NCI-H1417 treated with DMSO at 0.1 percent for 48 hours (cell line): ENCODE measurements around the gene WIZ.
"Not testable (repeated sequence)": the region's sequence is repeated elsewhere in the genome, so short reads cannot be mapped to it uniquely, and the experiment has no call there.

Experiments
- DNase-seq: peaks from one replicate; lab custom pipeline; 2025; lab: John Stamatoyannopoulos, UW

Gene WIZ, protein sequence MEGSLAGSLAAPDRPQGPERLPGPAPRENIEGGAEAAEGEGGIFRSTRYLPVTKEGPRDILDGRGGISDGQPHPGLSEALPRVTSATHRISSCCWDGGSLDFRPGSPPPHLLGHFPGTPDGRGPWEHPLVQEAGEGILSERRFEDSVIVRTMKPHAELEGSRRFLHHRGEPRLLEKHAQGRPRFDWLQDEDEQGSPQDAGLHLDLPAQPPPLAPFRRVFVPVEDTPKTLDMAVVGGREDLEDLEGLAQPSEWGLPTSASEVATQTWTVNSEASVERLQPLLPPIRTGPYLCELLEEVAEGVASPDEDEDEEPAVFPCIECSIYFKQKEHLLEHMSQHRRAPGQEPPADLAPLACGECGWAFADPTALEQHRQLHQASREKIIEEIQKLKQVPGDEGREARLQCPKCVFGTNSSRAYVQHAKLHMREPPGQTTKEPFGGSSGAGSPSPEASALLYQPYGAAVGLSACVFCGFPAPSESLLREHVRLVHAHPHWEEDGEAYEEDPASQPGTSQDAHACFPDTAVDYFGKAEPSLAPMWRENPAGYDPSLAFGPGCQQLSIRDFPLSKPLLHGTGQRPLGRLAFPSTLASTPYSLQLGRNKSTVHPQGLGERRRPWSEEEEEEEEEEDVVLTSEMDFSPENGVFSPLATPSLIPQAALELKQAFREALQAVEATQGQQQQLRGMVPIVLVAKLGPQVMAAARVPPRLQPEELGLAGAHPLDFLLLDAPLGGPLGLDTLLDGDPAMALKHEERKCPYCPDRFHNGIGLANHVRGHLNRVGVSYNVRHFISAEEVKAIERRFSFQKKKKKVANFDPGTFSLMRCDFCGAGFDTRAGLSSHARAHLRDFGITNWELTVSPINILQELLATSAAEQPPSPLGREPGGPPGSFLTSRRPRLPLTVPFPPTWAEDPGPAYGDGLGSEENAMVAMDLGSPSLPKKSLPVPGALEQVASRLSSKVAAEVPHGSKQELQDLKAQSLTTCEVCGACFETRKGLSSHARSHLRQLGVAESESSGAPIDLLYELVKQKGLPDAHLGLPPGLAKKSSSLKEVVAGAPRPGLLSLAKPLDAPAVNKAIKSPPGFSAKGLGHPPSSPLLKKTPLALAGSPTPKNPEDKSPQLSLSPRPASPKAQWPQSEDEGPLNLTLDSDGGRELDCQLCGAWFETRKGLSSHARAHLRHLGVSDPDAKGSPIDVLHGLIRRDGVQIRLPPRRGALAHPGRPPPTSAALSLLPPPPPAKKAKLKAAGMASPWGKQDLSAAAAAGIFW (N-terminal part only)

DNA sequence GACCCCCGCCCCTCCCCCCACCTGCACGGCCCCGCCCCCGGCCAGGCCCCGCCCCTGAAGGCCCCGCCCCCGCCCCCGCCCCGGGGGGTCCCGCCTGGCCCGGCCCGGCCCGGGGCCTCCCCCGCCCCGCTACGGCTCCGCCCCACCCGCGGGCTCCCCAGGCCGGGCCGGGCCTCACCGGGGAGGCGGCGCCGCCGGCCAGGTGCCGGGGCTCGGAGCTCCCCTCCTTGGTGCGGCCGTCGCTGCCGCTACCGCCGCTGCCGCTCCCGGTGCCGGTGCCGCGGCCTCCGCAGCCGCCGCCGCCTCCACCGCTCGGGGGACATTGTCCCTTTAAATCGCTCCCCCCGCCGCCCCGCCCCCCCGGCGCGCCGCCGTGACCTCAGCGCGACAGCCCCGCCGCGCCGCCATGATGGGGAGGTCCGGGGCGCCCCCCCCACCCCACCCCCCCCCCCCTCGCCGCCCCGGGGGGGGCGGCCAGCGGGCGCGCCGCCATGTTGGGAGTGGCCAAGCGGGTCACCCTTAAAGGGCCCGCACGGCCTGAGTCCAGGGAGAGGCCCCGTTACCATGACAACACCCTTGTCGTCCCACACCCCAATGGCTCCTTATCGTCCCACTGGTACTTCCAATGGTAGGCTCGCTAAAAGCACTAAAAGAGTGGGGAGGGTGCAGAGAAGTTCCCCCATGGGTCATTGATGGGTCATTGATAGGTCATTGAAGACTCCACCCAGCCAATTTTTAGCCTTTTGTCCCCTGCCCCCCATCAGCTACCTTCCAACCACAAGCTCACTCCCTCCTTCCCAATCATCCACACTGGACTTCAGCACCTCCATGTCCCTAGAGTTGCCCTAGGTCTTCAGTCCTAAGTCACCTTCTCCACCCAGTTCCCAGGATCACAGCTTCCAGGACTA, at the start of gene WIZ:
TSS of gene WIZ (minus strand) at position 337 of the 908 bp plus-strand sequence. CDS start 1,649 bp downstream, outside the sequence.
- no peak for DNase-seq

DNA sequence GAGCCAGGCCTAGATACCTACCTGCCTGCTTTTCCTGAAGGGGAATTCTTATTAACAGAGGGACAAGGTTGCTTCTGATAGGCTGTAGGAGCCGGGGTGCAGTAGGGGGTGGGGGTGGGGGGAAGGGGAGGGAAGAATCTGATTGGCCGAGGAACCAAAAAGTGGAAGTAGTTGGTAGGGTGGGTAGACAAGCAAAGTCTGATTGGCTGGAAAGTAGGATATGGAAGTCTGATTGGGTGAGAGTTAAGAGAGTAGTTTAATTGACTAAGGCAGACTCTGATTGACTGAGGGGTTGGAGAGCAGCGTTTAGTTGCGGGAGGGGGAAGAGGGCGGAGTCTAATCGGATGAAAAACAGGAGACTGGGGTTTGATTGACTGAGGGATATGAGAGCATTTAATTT, 49.2 kb upstream of the WIZ start:
- DNase-seq: no peak

DNA sequence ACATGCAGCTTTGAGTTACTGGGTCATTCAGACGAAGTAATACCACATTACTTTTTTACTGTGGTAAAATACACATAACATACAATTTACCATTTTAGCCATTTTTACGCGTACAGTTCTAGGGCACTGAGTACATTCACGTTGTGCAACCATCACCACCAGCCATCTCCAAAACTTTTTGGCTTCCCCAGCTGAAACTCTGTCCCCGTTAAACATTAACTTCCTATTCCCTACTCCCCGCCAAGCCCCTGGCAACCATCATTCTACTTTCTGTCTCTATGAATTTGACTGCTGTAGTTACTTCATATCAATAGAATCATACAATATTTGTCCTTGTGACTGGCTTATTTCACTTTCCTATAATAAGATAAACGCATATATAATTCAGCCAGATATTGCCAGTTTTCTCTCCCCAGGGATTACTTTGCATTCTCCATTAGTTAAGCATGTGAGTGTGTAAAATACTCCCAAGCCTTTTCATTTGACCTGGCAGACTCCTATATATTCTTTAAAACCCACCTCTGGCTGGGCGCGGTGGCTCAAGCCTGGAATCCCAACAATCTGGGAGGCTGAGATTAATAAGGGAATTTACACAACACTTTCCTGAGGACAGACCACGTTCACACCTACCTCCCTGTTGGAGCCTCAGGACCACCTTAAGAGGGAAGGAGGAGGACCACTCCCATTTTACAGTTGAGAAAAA, 48.6 kb upstream of the WIZ start:
- no peak for DNase-seq

DNA sequence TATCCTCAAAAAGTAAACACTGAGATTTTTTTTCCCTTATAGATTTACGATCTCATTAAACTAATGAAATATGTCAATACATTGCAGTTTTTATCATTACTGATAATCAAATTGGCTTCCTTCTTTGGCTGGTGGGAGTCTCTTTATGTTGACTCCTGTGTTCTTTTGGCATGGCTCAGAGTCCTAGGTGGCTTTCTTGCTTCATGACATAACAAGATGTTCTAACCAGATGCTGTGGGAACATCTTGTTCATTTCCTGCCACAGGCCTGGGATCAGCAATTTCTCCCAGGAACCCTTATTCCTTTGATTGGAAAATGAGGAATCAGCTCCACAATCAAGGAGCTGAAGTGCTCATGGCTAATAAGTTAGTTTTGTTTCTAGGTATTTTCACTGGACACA, 45.4 kb upstream of the WIZ start:
- DNase-seq: no peak

DNA sequence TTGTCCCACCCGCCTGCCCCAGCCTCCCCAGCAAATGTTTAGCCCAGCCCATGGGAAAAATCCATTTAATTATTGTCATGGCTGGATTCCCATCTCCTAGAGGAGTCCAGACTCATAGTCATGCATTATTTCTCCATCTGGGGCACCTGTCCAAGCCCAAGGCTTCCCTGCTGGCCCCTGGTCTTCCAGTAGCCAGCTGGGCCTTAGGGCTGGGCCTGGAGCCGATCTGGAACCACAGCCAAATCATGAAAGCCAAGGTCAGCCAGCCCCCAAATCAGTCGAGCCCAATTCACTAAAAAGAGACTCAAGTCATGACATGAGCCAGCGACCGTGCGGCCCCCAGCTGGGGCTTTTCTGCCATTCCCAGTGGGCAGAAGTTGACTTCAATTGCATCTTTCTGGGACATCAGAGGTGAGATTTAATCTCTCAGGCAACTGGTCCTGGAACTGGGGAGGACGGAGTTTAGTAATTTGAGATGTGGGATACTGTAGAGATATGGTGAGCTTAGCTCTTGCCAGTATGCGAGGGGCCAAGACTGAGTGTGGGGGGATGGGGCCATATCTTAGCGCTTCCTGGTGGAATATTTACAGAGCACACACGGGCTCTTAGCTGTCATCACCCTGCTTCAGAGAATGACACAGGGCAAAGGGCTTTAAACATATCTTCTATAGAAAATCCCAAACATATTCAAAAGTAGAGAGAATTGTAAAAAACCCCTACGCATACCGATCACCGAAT, 38.9 kb upstream of the WIZ start:
- no peak for DNase-seq

DNA sequence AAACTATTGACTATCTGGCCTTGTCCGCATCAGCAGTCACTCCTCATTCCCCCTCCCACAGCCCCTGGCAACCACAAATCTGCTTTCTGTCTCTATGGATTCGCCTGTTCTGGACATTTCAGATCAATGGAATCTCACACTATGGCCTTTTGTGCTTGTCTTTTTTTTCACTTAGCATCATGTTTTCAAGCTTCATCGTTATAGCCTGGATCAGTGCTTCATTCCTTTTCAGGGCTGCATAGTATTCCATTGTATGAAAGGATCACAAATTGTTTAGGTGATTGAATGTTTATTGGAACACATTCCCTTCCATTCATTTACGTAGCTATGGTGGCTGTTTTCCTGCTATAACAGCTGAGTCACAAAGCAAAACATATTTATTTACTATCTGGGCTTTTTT, 37.3 kb upstream of the WIZ start:
- DNase-seq: no peak

DNA sequence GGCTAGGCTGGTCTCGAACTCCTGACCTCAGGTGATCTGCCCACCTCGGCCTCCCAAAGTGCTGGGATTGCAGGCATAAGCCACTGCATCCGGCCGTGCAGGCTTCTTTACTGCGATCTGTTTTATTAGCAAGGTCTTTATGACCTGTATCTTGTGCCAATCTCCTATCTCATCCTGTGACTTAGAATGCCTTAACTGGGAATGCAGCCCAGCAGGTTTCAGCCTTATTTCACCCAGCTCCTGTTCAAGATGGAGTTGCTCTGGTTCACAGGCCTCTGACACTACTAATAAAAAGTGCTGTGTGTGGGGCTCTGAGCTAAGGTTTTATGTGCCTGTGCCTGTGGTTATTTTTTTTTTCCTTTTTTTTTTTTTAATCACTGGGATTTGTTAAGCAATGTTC, 36.0 kb upstream of the WIZ start:
- not testable (repeated sequence) for DNase-seq

DNA sequence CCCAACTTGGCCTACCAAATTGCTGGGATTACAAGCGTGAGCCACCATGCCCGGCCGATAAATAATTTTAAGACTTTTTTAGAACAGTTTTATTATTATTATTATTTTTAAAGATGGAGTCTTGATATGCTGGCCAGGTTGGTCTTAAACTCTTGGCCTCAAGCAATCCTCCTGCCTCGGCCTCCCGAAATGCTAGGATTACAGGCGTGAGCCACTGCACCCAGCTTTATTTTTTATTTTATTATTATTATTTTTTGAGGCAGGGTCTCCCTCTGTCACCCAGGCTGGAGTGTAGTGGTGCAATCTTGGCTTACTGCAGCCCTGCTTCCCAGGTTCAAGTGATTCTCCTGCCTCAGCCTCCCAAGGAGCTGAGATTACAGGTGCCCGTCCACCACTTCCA, 31.2 kb upstream of the WIZ start:
- DNase-seq: not testable (repeated sequence)

DNA sequence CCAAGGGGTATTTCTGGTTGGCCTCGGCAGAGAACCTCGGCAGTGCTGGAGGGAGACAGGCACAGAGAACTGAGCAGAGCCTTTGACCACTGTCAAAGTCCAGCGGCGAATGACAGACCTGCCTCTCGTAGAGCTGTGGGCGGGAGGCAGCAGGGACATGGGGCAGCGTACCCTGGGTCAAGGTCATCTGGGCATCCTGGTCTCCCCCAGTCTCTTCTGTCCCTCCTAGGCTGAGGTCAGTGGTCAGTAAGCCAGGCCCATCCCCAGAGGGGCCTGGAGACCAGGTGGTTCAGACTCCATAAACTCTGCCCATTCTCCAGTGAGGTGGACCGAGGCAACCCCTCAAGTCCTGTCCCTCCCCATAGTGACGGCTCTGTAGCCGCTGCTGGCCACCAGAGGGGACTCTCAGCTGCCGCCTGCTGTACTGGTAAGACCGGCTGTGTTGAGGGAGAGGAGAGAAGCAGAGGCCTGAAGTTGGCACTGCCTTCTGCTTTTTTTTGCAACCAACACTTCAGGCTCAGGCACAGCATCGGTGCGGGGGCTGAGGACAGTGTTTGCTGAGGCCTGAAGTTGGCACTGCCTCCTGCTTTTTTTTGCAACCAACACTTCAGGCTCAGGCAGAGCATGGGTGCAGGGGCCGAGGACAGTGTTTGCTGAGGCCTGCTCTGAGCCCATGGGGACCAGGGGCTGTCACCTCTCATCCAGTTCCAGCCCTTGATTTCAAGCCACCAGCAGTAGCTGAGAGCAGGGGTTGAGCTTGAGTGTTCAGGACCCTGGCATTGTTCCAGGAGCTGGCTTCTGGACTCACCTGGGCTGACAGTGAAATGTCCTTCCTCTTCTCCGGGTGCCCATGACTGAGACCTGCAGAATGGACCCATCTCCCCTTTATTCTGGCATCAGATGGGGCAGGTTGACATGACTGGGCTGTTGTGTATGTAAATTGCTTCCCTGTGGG, 29.9 kb upstream of the WIZ start, which contains the start of gene PGLYRP2:
TSS of gene PGLYRP2 (minus strand) at position 111 of the 955 bp plus-strand sequence. CDS start 130 bp downstream, outside the sequence.
- DNase-seq: no peak

DNA sequence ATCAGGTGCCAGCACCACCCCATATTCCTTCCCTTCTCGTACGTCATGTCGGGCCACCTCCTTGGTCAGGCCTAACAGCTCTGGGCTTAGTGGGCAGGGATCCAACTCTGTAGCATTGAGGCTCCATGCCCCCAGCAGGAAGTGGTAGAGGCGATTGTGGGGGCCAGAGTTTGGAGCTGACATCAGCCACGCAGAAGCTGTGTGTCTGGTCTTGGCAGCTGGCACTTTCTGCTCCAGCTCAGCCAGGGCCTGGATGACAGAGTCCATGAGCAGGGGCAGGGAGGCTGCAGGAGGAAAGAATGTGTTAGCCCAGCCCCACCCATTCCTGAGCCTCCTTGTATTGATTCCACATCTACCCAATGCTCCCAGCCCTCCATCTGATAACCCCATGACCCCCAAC, 26.6 kb upstream of the WIZ start:
- DNase-seq: no peak

DNA sequence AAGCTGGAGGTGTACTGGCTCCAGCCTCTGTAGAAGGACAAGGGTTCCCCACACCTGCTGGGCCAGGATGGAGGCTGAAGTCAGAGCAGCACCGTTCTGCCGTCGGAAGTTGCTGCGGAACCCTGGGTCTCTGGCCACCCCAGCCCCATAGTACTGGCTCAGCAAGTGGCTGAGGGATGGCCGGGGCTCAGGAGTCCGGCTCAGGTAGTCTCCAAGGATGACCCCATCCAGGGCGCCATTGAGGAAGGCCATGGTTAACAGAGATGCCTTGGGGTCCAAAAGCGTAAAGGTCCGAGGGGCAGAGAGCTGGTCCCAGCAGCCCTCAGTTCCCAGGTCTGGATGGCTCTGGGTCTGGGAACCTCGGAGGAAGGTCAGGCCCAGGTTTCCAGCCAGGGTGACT, 25.9 kb upstream of the WIZ start:
- no peak for DNase-seq

DNA sequence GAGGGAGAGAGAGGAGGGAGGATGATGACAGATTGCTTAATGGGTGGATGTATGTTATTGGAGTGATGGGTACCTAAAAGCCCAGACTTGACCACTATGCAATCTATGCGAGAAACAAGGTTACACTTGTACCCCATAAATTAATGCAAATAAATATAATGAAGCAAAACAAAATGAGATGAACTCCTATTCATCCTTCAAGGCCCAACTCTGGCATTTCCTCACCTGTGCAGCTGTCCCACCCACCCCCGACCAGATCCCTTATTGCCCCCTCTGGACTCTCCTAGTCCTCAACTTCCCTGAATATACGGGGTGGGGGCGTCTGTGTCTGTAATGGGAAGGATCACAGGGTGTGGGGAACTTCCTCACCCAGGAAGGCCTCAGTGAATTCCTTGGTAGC, 25.4 kb upstream of the WIZ start:
- no peak for DNase-seq

DNA sequence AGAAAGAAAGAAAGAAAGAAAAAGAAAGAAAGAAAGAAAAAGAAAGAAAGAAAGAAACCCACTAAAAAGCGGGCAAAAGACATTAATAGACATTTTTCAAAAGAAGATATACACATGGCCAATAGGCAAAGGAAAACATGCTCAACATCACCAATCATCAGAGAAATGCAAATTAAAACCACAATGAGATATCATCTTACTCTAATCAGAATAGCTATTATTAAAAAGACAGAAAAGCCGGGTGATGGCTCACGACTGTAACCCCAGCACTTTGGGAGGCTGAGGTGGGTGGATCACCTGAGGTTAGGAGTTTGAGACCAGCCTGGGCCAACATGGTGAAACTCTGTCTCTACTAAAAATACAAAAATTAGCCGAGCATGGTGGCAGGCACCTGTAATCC, 24.1 kb upstream of the WIZ start:
- DNase-seq: not testable (repeated sequence)

DNA sequence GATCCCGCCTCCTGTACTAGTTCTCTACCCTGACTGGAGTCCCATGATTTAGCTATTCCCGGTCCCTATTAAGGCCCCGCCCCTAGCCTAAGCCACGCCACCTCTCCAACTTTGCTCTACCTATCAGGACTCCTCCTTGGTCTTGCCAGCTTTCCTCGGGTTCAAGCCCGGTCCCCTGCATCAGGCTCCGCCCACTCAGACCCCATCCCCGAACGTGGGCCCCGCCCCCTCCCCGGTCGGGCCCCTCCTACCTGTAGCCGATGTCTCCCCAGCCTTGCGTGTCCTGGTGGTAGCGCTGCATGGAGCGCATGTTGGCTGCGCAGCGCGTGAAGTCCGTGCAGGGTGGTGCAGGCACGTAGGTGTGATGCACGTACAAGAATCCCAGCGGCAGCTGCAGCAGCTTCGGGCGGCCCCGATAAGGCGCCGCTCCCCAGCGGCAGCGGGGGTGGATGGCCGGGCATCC, 21.9 kb upstream of the WIZ start:
- DNase-seq: no peak

DNA sequence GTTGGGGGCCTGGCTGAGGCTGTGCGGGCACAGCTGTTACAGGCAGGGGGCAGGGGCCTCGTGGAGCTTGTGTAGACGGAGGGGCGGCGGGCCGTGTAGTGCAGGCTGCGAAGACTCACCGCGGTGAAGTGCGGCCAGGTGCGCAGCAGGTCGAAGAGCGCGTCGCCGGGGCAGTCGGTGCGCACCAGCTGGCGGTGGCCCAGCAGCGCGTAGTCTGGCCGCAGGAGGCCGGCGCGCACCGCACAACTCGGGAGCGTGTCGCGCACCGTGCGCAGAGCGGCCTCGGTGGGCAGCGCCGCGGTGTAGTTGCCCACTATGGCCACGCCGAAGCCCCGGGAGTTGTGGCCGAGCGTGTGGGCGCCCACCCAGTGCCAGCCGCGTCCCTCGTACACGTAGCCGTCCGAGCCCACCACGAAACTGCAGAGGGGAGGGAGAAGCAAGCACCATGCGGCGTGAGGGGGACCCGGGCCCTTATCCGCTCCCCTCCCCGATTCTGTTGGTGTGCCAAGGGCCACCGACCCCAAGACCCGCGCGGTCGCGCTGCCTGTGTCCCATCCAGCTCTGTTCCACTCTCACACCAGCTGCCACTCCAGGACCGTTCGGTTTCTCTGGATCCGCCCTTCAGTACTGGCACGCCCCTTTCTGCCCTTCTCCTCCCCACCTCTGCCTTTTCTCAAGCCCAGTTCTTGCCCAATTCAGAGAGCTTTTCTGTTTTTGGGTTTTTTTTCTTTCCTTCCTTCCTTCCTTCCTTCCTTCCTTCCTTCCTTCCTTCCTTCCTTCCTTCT, 19.9 kb upstream of the WIZ start:
- no peak for DNase-seq

DNA sequence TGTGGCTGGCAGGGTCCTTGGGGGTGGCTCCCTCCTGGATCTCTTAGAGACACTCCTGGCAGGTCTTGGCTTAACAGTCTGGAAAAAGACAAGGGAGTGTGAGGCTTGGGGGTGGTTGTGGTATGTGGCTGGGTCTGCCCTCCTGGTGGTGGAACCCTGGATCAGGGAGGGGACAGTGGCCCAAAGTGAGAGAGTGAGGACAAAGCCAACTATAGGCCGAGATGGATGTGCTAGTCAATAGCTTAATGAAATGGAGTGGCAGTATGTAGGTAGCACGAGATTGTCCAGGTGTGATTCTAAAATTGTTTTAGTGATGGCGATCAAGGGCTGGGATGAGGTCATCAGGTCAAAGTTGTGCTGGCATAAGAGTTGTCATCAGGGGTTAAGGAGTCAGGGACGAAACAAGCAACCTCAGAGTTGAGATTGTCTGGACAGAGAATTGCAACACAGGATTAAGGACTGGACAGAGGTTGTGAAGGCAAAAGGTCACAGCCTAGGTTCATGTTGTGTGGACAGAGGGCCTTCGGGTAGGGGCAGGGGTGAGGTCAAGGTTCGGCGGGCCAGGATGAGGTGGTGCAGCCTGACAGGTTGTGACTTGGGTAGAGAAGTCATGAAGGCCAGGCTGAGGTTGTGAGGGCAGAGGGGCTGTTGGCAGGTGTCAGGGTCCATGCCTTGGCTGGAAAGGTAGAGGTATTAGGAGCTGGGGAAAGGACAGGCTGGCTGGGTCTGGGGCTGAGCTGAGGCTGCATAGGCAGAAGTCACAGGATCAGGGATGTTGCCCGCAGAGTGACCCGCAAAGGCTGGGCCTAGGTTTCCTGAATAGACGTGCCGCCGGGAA, 19.1 kb upstream of the WIZ start:
- no peak for DNase-seq

DNA sequence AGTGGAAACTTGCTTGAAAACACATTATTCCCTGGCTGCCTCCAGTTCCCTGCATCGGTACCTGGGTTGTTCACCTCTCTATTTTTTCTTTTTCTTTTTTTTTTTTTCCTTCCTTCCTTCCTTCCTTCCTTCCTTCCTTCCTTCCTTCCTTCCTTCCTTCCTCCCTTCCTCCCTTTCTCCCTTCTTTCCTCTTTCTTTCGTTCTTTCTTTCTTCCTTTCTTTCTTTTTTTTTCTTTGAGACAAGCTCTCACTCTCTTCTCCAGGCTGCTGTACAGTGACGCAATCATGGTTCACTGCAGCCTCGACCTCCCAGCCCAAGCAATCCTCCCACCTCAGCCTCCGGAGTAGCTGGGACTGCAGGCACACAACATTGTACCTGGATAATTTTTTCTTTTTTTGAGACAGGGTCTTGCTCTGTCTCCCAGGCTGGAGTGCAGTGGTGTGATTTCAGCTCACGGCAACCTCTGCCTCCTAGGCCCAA, 18.0 kb upstream of the WIZ start:
- DNase-seq: no peak
